HG03571 (cell line): Measurements from ENCODE around the gene TMEM167B.

Source experiments
- ATAC-seq: cut with Tn5 transposase; IDR thresholded peaks from one replicate; pipeline ENCODE4 v1.9.1; 2021; ENCODE audit not compliant: unreplicated experiment

TMEM167B gene

GRCh38 chr1:109080441-109081082, 10.0 kb upstream of the TMEM167B start:
- ATAC-seq: no peak

- no peak for ATAC-seq
These were observed 7.1 kb upstream of the TMEM167B start for GRCh38 chr1:109083501-109083900.

GRCh38 chr1:109083923-109084322, 6.6 kb upstream of the TMEM167B start:
- ATAC-seq: no peak

GRCh38 chr1:109084563-109085517, 5.7 kb upstream of the TMEM167B start:
- ATAC-seq: no peak

- ATAC-seq: no peak
These were observed 1.1 kb upstream of the TMEM167B start for GRCh38 chr1:109089242-109090015.

GRCh38 chr1:109091078-109091838, 694 bp downstream of the TMEM167B start:
- ATAC-seq: peak; percentile 41

GRCh38 chr1:109091839-109092193, 1.3 kb downstream of the TMEM167B start:
- no peak for ATAC-seq

GRCh38 chr1:109094377-109094803, 3.8 kb downstream of the TMEM167B start:
- ATAC-seq: no peak

DNA sequence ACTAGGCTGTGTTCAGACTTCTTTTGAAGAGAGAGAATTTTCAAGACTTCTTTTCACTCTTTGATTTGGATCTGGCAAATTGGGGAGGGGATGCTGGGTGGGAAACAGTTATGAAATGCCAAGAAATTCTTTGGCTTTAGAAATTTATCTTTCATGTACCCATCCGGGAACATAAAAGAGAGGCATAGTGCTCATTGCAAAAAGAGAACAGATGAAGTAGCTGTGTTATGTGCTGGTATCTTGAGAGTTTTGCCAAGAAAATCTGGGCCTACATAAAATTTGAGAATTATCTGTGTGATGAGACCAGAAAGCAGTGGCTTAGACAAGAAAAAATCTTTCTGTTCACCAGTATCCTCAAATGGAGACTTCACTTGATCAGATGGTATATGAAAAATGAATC, 4.3 kb downstream of the TMEM167B start:
- ATAC-seq: no peak

DNA sequence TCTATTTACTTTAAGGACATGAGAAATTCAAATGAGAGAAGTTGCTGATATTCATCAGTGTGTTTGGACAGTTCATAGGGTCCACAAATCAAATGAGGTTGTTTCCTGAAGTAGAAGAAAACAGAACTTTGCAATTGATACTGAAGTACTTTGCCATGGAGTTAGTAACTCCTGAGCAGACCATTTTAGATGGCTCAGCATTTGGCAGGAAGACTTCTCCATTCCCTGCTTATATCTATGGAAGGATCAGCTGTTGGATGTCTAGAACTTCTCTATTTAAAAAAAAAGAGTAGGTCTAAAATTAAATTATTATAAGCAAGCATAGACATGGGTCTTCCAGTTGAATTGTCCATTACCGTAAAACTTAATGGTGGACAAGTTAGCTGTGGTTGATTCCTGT, 5.1 kb downstream of the TMEM167B start:
- no peak for ATAC-seq

DNA sequence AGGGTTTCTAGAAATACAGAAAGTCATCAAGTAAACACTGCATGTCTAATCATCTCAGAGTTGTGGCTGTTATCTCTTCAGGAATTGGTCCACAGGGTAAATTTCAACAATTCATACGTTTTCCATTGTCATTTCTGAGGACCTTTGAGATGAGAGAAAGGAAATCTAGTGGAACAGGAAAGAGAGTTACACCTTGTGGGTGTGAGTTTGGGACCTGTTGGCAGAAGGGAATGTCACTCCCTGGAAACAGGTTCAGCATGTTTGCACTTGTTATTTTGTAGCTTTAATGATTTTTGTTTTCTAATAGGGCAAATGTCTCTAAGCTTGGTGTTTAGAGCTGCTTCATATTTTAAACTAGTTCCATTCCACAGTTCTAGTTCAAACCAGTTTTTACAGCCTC, 5.6 kb downstream of the TMEM167B start:
- ATAC-seq: no peak

- ATAC-seq: peak; percentile 79
These were observed 9.6 kb downstream of the TMEM167B start for GRCh38 chr1:109099938-109100773.

DNA sequence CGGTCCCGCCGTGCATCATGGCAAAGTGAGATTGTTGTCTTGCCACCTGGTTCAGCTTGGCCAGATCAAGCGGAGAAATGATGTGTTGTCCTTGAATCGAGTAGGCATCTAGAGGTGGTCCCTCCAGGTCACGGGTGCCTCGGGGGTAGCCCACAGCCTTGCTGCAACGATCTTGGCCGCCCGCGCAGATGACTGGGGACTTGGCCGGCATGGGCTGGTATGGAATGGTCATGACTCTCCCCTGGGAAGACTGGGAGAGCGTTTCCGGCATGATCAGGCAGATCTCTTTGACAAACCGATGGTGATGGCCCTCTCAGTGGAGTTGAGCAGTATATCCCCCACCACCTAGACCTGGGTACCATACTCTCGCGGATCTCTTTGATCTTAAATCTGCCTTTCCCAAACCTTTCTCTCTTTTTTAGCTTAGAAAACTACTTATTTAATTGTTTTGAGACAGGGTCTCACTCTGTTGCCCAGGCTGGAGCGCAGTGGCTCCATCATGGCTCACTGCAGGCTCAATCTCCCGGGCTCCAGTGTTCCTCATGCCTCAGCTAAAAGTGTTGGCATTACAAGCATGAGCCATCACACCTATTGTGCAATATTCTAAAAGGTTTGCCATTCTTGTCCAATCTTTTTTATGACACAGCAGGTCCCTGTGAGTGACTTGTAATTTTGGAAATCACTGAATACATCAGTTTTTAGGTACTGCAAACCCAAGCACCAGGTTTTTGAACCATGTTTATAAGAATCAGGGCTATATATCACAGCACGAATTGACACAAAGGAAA, 14.0 kb downstream of the TMEM167B start:
- no peak for ATAC-seq

DNA sequence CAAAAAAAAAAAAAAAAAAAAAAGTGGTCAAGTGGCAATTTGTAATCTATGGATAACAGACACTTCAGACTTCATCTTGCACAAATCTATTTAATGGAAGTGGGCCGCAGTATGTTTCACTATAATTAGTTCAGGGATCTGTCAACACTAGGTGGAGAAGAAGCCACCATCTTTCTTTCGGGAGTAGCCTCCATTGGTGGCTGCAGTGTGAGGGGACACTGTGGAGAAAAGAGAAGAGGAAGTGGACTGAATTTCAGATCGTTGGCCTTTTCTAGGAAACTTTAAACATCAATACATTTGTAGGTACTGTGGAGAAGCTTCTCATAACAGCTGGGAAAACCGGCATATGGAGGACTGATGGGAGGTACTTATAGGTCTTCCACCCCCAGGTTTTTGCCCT, 15.3 kb downstream of the TMEM167B start:
- ATAC-seq: no peak

GRCh38 chr1:109107785-109108184, 17.2 kb downstream of the TMEM167B start:
- ATAC-seq: no peak

DNA sequence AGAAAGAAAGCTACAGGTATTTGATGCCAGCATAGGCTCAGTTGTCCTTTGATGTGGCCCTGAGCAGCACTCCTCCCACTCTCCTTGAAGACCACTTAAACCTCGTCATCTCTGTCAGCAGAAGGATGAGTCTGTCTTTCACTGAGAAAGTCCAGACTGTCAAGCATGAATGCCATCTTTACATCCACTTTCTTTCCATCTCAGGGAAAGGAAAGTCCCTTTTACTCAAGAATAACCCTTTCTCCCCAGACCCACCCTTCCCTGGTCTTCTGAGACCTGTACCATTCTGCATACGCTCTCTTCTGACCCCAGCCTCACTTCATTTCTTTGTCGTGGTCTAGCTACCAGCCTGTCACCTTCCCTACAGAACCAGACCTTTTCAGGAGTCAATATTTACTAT, 19.3 kb downstream of the TMEM167B start:
- no peak for ATAC-seq

DNA sequence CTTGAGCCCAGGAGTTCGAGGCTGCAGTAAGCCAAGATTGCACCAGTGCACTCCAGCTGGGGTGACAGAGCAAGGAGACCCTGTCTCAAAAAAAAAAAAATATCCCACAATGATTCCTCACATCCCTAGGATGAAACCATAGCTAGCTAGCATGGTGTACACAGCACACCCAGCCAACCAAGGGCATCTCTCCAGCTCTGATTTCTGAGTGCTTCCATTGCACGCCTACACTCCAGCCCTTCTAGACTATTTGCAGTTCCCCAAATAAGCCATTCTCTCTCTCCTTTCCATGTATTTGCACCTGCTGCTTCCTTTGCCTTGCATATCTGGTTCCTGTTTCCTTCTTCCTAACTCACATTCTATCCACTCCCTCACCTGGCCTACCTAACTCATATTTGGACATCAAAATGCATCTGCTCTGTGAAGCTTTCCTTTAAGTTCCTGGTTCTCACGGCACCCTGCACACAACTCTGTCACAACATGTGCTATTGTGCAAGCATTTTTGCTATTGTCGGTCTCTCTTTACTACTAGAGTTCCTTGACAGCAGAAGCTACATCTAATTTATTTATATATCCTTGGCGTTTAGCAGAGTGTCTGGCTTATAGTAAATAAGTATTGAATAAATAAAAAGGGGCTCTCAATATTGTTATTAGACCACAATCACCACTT, 21.0 kb downstream of the TMEM167B start:
- no peak for ATAC-seq

DNA sequence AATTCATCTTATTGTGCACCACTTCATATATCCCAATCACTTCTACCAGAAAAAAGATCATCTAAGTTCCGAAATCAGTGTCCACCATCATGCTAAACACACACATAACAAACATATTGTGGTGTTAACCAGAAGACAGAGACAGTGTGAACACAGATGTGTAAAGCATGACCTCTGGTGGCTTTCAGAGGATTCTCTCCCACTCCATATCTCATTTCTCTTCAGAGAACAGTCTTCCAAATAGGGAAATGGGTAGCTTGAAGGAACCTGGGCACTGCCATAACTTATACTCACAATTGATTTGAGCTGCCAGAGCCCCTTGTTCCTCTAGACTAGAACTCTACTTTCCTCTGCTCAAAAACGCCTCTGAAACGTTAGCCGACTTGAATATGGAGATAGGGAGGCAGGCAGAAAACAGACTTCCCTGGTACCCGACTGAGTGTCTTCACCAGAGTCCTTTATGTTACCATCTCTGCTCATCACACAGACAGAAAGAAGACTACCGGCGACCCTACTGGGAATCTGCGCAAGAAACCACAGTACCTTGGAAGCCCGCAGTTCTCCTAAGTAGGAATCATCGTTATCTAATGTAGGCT, 21.6 kb downstream of the TMEM167B start:
- ATAC-seq: no peak
